ENCODE results near the gene FOSL1.

DNA sequence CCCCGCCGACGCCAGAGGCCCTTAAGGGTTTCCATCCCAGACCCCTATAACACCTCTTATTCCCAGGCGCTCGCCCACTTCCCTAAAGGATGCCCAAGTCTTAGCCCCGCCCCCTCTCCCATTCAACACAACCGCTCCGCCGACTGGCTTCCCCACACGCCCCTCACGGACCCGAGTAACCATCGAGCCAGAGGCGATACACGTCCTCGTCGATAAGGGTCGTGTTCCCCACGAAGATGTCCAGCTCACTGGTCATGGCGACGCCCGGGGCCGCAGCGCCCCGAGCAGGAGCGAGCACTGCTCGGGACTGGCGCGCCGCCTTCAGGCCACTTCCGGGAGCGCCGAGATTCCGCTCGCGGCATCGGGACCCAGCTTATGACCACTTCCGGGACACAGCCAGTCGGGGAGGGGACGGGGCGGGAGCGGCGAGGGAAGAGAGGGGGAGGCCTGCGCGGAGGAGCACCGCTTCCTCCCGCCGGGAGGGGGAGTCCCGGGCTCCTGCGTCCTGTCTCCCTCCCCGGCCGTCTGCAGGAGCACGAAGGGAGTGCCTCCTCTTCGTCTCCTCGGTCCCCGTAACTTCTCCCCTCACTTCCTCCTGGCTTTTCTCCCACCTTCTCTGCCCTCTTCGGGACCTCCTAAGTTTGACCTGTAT is 11.9 kb downstream of the FOSL1 start, which contains the start of gene FIBP:
- TF ChIP-seq, protein P1, sequence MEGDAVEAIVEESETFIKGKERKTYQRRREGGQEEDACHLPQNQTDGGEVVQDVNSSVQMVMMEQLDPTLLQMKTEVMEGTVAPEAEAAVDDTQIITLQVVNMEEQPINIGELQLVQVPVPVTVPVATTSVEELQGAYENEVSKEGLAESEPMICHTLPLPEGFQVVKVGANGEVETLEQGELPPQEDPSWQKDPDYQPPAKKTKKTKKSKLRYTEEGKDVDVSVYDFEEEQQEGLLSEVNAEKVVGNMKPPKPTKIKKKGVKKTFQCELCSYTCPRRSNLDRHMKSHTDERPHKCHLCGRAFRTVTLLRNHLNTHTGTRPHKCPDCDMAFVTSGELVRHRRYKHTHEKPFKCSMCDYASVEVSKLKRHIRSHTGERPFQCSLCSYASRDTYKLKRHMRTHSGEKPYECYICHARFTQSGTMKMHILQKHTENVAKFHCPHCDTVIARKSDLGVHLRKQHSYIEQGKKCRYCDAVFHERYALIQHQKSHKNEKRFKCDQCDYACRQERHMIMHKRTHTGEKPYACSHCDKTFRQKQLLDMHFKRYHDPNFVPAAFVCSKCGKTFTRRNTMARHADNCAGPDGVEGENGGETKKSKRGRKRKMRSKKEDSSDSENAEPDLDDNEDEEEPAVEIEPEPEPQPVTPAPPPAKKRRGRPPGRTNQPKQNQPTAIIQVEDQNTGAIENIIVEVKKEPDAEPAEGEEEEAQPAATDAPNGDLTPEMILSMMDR (IDR thresholded peaks at IDR 0.05) = peak; percentile 99
- TF ChIP-seq, protein P2, sequence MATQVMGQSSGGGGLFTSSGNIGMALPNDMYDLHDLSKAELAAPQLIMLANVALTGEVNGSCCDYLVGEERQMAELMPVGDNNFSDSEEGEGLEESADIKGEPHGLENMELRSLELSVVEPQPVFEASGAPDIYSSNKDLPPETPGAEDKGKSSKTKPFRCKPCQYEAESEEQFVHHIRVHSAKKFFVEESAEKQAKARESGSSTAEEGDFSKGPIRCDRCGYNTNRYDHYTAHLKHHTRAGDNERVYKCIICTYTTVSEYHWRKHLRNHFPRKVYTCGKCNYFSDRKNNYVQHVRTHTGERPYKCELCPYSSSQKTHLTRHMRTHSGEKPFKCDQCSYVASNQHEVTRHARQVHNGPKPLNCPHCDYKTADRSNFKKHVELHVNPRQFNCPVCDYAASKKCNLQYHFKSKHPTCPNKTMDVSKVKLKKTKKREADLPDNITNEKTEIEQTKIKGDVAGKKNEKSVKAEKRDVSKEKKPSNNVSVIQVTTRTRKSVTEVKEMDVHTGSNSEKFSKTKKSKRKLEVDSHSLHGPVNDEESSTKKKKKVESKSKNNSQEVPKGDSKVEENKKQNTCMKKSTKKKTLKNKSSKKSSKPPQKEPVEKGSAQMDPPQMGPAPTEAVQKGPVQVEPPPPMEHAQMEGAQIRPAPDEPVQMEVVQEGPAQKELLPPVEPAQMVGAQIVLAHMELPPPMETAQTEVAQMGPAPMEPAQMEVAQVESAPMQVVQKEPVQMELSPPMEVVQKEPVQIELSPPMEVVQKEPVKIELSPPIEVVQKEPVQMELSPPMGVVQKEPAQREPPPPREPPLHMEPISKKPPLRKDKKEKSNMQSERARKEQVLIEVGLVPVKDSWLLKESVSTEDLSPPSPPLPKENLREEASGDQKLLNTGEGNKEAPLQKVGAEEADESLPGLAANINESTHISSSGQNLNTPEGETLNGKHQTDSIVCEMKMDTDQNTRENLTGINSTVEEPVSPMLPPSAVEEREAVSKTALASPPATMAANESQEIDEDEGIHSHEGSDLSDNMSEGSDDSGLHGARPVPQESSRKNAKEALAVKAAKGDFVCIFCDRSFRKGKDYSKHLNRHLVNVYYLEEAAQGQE (IDR thresholded peaks at IDR 0.05; ENCODE audit: insufficient read depth in 1 of 2, low read depth in 2 of 2, low read length in 1 of 2) = 0 out of 4 replicates have a peak, but pooled peaks of 1 of the 2 experiments have one; percentile 58
